OCI-LY1 (cell line): Measurements from ENCODE around the gene SLC9A9.

ENCODE experiments used
- H2AFZ ChIP-seq: fragments of 200-600 bp; sonication (generic), shearing (Covaris generic); 2 replicates; pipeline ENCODE4 v1.6.0; 2014; ENCODE audit warnings: antibody characterized with exemption, mild to moderate bottlenecking, low read length
- H3F3A ChIP-seq: fragments of 200-600 bp; sonication (generic), shearing (Covaris generic); 2 replicates; pipeline ENCODE4 v1.6.0; 2014; ENCODE audit warnings: mild to moderate bottlenecking, antibody characterized with exemption, low read length, moderate library complexity; ENCODE audit not compliant: insufficient read depth
- H3K27ac ChIP-seq: fragments of 200-600 bp; sonication (generic); 2 replicates; pipeline ENCODE4 v1.5.1; 2014; ENCODE audit warnings: low read length, mixed run types, mild to moderate bottlenecking, low read depth; ENCODE audit not compliant: poor library complexity, severe bottlenecking
- H3K27me3 ChIP-seq: fragments of 200-600 bp; sonication (generic); 2 replicates; pipeline ENCODE4 v1.6.0; 2014; ENCODE audit warnings: antibody characterized with exemption, mild to moderate bottlenecking, low read length, moderate library complexity; ENCODE audit not compliant: insufficient read depth
- H3K36me3 ChIP-seq: fragments of 200-600 bp; sonication (generic); 2 replicates; pipeline ENCODE4 v1.6.1; 2014; ENCODE audit warnings: mild to moderate bottlenecking, antibody characterized with exemption, low read length, moderate library complexity, mixed read lengths; ENCODE audit not compliant: insufficient read depth
- H3K4me1 ChIP-seq: fragments of 200-600 bp; sonication (generic); 2 replicates; pipeline ENCODE4 v1.5.1; 2014; ENCODE audit warnings: mild to moderate bottlenecking, low read length, moderate library complexity; ENCODE audit not compliant: insufficient read depth, severe bottlenecking
- H3K4me2 ChIP-seq: fragments of 200-600 bp; sonication (generic), shearing (Covaris generic); 2 replicates; pipeline ENCODE4 v1.6.1; 2014; ENCODE audit warnings: low read length
- H3K4me3 ChIP-seq: fragments of 200-600 bp; sonication (generic); 2 replicates; pipeline ENCODE4 v1.5.1; 2014; ENCODE audit warnings: low read length, low read depth, mild to moderate bottlenecking, mixed read lengths; ENCODE audit not compliant: poor library complexity, severe bottlenecking
- H3K79me2 ChIP-seq: fragments of 200-600 bp; shearing (Covaris generic); 2 replicates; pipeline ENCODE4 v1.6.1; 2016; ENCODE audit warnings: mixed run types, low read length, mixed read lengths; ENCODE audit not compliant: insufficient read depth
- H3K9ac ChIP-seq: fragments of 200-600 bp; sonication (generic), shearing (Covaris generic); 2 replicates; pipeline ENCODE4 v1.6.1; 2014; ENCODE audit warnings: mild to moderate bottlenecking, low read length, mixed read lengths
- H3K9me2 ChIP-seq: fragments of 200-600 bp; sonication (generic), shearing (Covaris generic); 2 replicates; pipeline ENCODE4 v1.6.1; 2014; ENCODE audit warnings: low read depth, mild to moderate bottlenecking, low read length, mixed read lengths
- H3K9me3 ChIP-seq: fragments of 200-600 bp; shearing (Covaris generic); 2 replicates; pipeline ENCODE4 v1.6.1; 2014; ENCODE audit warnings: low read length, mixed read lengths
- H4K20me1 ChIP-seq: fragments of 200-600 bp; sonication (generic), shearing (Covaris generic); 2 replicates; pipeline ENCODE4 v1.6.0; 2016; ENCODE audit warnings: mild to moderate bottlenecking, low read length; ENCODE audit not compliant: insufficient read depth
- CTCF ChIP-seq: fragments of 200-600 bp; sonication (generic), shearing (Covaris generic); IDR thresholded peaks from 2 replicates; pipeline ENCODE4 v1.5.1; 2017; ENCODE audit warnings: mild to moderate bottlenecking, antibody characterized with exemption, low read length, moderate library complexity, mixed read lengths
- EZH2 ChIP-seq: fragments of 200-600 bp; sonication (generic), shearing (Covaris generic); IDR thresholded peaks from 2 replicates; pipeline ENCODE4 v1.8.0; 2017; ENCODE audit warnings: borderline replicate concordance, mixed run types, mild to moderate bottlenecking, antibody characterized with exemption, low read length, moderate library complexity, mixed read lengths

The SLC9A9 gene

GRCh38 chr3:143495527-143495926 lies 352.7 kb downstream of the SLC9A9 start:
- Histone ChIP-seq H3K9me3 (no peaks in the 10 kb centered on the region), H3K27ac (no peak overlapping the region), H3K27me3 (no peaks in the 10 kb centered on the region), H3K79me2 (no peaks in the 10 kb centered on the region), H3K4me3 (no peak overlapping the region), H3F3A (no peaks in the 10 kb centered on the region), H3K4me1 (no peaks in the 10 kb centered on the region), H3K9me2 (no peaks in the 10 kb centered on the region), H4K20me1 (no peaks in the 10 kb centered on the region), H3K9ac (no peak overlapping the region), H3K36me3 (no peaks in the 10 kb centered on the region), H3K4me2 (no peak overlapping the region), H2AFZ (no peak overlapping the region)
- TF ChIP-seq CTCF (no peak), EZH2 (no peak)

- no peak overlapping the region for H2AFZ ChIP-seq
- H3K9ac ChIP-seq: no peak overlapping the region
- no peaks in the 10 kb centered on the region for H3K27me3 ChIP-seq
- no peak overlapping the region for H3K27ac ChIP-seq
- H3K4me1 ChIP-seq: peaks cover 25% of the 10 kb centered on the region
- no peaks in the 10 kb centered on the region for H3K9me2 ChIP-seq
- TF ChIP-seq EZH2: no peak
- TF ChIP-seq CTCF: no peak
- H3K9me3 ChIP-seq: no peaks in the 10 kb centered on the region
- H3K79me2 ChIP-seq: no peaks in the 10 kb centered on the region
- no peaks in the 10 kb centered on the region for H3F3A ChIP-seq
- H3K36me3 ChIP-seq: no peaks in the 10 kb centered on the region
- no peak overlapping the region for H3K4me3 ChIP-seq
- H4K20me1 ChIP-seq: no peaks in the 10 kb centered on the region
- H3K4me2 ChIP-seq: no peak overlapping the region
Measured at GRCh38 chr3:143486611-143487010, 361.7 kb downstream of the SLC9A9 start.

GRCh38 chr3:143484846-143485512 lies 363.3 kb downstream of the SLC9A9 start:
- Histone ChIP-seq H4K20me1 (no peaks in the 10 kb centered on the region), H3K79me2 (no peaks in the 10 kb centered on the region), H3F3A (no peaks in the 10 kb centered on the region), H3K9me2 (no peaks in the 10 kb centered on the region), H3K9ac (no peak overlapping the region), H3K27me3 (no peaks in the 10 kb centered on the region), H3K4me1 (peaks cover 25% of the 10 kb centered on the region), H3K4me3 (no peak overlapping the region), H3K4me2 (no peak overlapping the region), H3K27ac (no peak overlapping the region), H2AFZ (peak overlapping the region; percentile 53; the same call in 1 of the 2 replicates), H3K9me3 (no peaks in the 10 kb centered on the region), H3K36me3 (no peaks in the 10 kb centered on the region)
- TF ChIP-seq CTCF (no peak), EZH2 (no peak)
